Coronary artery (tissue), 2 donors: ENCODE results near the gene LBH.

Source experiments
- DNase-seq: peaks from one replicate; pipeline ENCODE4 v3.0.0-alpha.2; 2017; ENCODE audit warnings: low spot score
- H3K27ac ChIP-seq, 2 donors: fragments of 200-600 bp; sonication (generic); one replicate each; pipeline ENCODE4 v1.5.1; 2016 to 2019
- H3K4me3 ChIP-seq: fragments of 200-600 bp; sonication (generic); 2 replicates; pipeline ENCODE4 v1.5.1; 2016; ENCODE audit warnings: mild to moderate bottlenecking, moderate library complexity
- CTCF ChIP-seq: fragments of 200-600 bp; sonication (generic); IDR thresholded peaks from one replicate; pipeline ENCODE4 v1.5.1; 2019; ENCODE audit warnings: antibody characterized with exemption

LBH gene

DNA sequence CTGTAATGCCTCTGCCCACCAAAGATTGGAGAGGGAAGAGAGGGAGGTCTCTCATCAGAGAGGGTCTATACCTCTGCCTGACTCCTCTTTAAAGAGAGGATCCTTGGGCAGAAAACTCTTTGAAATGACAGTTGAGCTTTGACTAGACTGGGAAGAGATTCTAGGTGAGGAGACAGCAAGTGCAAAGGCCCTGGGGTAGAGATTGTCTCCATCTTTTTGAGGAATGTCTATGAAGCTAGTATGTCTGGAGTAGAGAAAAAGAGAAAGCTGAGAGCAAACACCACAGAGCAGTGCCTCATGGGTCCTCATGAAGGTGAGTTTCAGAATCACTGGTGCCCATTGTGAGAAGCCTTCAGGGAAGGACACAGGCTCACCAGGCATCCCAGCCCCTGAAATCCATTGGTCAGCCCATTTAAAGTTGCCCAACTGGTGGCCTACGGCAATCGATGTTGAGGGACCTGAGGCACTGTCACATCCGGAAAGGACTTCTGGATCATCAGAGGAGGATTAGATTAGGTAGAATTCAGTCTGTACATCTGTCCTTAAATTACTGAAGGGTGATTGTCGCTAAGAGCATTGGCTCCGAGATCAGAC, 31.5 kb downstream of the LBH start:
- TF ChIP-seq CTCF, result no peak
- H3K27ac ChIP-seq, result no peak overlapping the region
- peak; percentile 40 for DNase-seq
- no peak overlapping the region for H3K4me3 ChIP-seq

- Histone ChIP-seq H3K4me3 (no peak overlapping the region), H3K27ac (no peak overlapping the region)
- TF ChIP-seq CTCF, result no peak
- DNase-seq, result peak; percentile 17
These were observed 32.9 kb downstream of the LBH start for GRCh38 chr2:30264274-30264673.

DNA sequence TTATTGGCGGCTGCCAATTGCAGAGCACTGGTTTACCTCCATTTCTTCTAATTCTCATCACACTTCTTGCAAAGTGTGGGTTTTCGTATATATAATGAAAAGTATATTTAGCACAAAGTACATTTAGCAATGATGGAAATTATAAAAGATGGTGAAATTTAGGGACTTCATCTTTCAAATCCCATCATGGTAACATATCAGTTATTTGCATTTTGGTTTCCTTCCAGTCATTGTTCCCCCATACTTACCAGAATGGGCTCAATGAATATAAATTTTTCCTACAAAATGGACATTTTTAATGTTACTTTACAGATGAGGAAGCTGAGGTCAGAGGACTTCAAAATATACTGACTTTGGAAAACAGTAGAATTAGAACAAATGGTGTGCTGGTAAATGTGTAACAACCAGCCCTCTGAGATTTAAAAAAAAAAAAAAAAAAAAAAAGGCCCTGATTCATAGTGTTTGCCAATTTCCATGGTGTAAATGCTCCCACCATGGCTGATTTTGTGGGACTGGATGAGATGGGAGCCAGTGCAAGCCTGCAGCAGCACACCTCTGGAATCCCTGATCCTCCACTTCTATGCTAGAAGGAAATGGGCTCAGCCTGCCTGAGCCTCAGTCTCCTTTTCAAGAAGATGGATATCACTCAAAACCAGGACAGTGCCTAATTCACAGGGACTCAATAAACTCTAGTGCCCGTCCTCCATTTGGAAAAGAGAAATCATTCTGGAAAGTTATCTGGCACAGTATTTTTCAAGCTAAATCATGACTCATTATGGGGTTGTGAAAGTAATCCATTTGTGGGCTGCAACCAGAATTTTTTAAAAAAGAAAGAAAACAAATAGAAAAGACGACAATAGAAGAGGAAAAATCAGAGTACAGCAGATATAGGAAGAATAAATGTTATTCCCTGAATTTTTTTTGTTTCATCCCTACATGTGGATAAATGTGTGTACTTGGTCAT, 34.0 kb downstream of the LBH start:
- H3K4me3 ChIP-seq, result peak overlapping the region; percentile 25
- TF ChIP-seq CTCF, result no peak
- peak overlapping the region; percentile 12 to 88 for H3K27ac ChIP-seq
- DNase-seq, result peak; percentile 64

DNA sequence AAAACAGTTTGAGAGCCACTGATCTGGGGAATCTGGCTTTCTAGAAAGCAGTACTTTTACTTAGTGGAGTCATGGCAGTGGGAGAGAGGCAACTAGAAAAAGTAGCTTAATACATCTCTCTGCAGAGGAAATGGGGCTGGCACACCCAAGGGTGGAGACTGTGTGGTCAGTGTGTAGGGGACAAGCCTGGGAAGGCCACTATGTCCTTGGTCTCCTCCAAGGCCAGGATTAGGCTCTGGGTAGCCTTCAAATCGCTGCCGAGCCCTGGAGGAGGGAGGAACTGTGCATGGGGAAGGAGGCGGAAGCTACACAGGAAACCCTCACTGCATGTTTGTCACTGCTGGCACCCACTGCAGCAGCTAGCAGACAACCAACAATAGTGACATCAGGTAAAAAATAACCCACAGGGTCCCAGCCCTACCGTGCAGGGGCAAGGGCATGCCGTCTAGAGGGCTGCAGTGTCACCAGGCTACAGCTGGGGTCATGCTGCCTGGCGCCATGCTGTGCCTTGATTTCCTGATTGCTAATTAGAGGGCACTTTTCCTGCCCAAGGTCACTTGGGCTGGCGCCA, 34.8 kb downstream of the LBH start:
- DNase-seq, result peak; percentile 73
- Histone ChIP-seq H3K4me3 (peak overlapping the region; percentile 25), H3K27ac (peak overlapping the region; percentile 12 to 88)

GRCh38 chr2:30266705-30267104, 35.4 kb downstream of the LBH start:
- Histone ChIP-seq H3K27ac (peak overlapping the region; percentile 12 to 88), H3K4me3 (no peak overlapping the region)
- TF ChIP-seq CTCF, result no peak
- DNase-seq, result no peak

More for the DNA sequence above, 34.8 kb downstream of the LBH start:
- TF ChIP-seq CTCF, result no peak

DNA sequence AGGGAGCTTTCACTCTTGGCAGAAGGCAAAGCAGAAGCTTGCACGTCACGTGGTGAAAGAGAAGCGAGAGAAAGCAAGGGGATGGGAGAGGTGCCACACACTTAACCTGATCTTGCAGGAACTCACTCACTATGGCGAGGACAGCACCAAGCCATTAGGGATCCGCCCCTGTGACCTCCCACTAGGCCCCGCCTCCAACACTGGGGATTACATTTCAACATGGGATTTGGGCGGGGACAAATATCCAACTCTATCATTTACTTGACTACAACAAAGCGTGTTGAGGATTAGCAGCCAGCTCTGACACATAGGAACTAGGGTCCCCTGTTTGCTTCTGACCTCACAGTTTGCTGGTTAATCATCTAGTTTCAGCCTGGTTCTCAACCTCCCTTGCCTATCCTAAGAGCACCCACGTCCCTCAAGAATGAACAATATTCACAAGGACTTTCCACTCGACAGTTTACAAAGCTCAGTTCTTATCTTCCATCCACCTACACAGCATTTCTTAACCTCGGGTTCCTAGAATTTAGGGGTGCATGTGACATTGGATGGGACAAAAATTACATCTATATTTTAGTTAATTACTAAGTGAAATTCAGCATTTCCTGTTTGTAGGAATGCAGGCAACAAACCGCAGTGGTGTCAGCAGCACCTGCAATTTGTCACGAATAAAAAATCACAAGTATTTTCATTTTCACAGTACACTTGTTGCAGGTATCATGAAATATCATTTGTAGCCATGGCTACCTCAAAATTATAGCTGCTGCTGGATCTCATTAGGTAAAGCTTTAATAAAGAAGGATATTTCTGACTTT, 36.0 kb downstream of the LBH start:
- H3K4me3 ChIP-seq, result no peak overlapping the region
- no peak overlapping the region for H3K27ac ChIP-seq
- peak; percentile 56 for DNase-seq
- TF ChIP-seq CTCF, result no peak
